HG03135 (cell line): ENCODE measurements around the gene NDUFV1.
"Not testable (repeated sequence)": the region's sequence is repeated elsewhere in the genome, so short reads cannot be mapped to it uniquely, and the experiment has no call there.

Experiments used
- ATAC-seq: cut with Tn5 transposase; IDR thresholded peaks from one replicate; pipeline ENCODE4 v1.9.1; 2021; ENCODE audit warnings: mild to moderate bottlenecking, moderate library complexity; ENCODE audit not compliant: unreplicated experiment

Gene NDUFV1

GRCh38 chr11:67626970-67627369 is 20.2 kb downstream of the NDUFV1 start:
- no peak for ATAC-seq

GRCh38 chr11:67627441-67627811 is 20.7 kb downstream of the NDUFV1 start:
- ATAC-seq = no peak

- no peak for ATAC-seq
These were observed 21.3 kb downstream of the NDUFV1 start for GRCh38 chr11:67627812-67628624.

- ATAC-seq = no peak
These were observed 22.1 kb downstream of the NDUFV1 start for GRCh38 chr11:67628710-67629385.

GRCh38 chr11:67629386-67630227 is 22.9 kb downstream of the NDUFV1 start, which contains the start of gene NUDT8:
Gene NUDT8 (minus strand): TSS chr11:67629937. CDS start chr11:67629911, 26 bp downstream.
- peak; percentile 52 for ATAC-seq

- peak; percentile 55 for ATAC-seq
These were observed 23.6 kb downstream of the NDUFV1 start for GRCh38 chr11:67630228-67630942.

GRCh38 chr11:67630943-67631331 is 24.2 kb downstream of the NDUFV1 start:
- no peak for ATAC-seq

- no peak for ATAC-seq
These were observed 24.7 kb downstream of the NDUFV1 start for GRCh38 chr11:67631411-67631810.

GRCh38 chr11:67631853-67632174 is 25.1 kb downstream of the NDUFV1 start:
- no peak for ATAC-seq

- no peak for ATAC-seq
These were observed 25.6 kb downstream of the NDUFV1 start for GRCh38 chr11:67632175-67632981.

GRCh38 chr11:67632982-67633755 is 26.4 kb downstream of the NDUFV1 start:
- ATAC-seq = no peak

- no peak for ATAC-seq
These were observed 27.1 kb downstream of the NDUFV1 start for GRCh38 chr11:67633758-67634365.

- no peak for ATAC-seq
These were observed 27.9 kb downstream of the NDUFV1 start for GRCh38 chr11:67634366-67635230.

- no peak for ATAC-seq
These were observed 28.4 kb downstream of the NDUFV1 start for GRCh38 chr11:67635231-67635521.

- ATAC-seq = no peak
These were observed 30.2 kb downstream of the NDUFV1 start for GRCh38 chr11:67636962-67637361.

- ATAC-seq = not testable (repeated sequence)
These were observed 30.7 kb downstream of the NDUFV1 start for GRCh38 chr11:67637441-67637840.

GRCh38 chr11:67638535-67639437 is 32.0 kb downstream of the NDUFV1 start:
- ATAC-seq = no peak
